Stimulated activated CD4-positive, alpha-beta T cell treated with anti-CD3 and anti-CD28 coated beads, Interleukin-2, amount 100 ng/mL, for 24 hours (primary cell): Measurements from ENCODE around the gene CDX1.
"Not testable (repeated sequence)": the region's sequence is repeated elsewhere in the genome, so short reads cannot be mapped to it uniquely, and the experiment has no call there.

Experiments
- DNase-seq, 2 donors: peaks; one replicate each; pipeline ENCODE4 v3.0.0-alpha.2; 2020

The CDX1 gene

DNA sequence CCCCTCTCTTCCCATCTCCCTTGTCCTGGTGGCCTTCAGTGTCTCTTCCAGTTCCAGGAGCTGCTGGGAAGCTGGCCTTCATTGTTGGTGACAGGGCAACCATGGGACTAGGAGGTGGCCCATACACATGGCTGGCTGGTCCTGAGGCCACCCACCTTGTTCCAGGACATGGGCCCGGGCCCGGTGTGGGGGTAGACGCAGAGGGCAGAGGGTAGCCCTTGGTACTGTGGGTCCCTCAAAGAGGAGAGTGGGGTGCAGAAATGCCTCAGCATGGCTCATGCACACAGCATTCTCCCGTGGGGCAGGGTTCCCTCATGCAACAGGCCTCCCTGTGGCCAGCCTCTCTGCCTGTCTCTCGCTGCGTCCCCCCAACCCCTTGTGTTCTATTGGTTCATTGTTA is 44.1 kb downstream of the CDX1 start:
- DNase-seq, result no peak

DNA sequence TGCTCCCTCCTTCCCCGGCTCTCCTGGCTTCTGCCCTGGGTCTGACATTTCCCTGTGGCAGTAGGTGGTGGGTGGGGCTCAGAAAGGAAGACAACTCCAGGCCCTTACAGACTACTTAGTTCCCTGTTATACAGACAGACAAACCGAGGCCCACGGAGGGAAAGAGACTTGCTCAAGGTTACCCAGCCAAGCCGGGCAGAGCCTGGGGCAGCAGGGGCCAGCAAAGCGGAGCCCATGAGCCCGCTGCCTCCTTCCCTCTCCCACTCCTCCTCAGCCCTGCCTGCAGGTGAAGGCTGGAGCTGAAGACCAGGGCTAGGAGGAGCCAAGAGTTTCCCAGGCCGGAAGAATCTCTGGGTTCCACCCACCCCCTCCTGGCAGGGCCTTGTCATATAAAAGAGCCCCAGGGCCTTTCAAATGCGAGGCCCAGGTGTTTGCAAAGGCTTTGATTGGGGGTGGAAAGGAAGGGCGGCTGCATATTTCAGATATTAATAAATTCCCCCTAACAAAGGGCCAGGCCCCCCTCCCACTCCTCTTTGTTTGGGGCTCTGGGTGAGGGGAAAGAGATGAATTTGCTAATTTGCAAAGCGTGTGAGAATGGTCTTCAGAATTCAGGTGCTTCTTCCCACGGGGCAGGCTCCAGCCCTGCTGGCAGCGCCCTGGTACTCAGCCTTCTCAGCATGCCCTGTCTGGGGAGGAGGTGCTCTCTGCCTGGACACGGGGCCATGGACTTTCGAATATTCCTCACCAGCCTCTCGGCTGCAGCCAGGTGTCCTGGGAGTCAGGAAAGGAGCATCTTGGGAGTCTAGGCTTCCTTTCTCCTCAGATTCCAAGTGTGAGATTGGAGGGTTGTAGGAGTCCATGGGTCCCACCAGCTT is 44.8 kb downstream of the CDX1 start:
- DNase-seq, result no peak

DNA sequence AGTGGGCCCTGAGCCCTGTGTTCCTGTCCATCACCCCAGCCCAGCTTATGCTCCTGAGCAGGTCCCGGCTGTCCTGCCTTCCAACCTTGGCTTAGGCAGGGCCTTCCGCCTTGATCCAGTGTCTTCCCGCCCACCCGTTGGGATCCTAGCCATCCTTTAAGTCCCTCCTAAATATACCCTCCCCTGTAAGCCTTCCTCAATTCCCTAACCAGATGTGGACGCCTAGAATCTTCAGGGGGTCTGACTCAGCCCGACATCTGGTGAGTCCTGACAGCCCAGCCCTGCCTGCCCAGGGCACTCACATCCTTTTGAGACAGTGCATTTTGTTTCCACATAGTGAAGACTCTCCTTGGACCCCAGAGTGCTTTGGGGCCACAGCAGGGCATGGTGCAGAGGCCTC is 47.0 kb downstream of the CDX1 start:
- no peak for DNase-seq

DNA sequence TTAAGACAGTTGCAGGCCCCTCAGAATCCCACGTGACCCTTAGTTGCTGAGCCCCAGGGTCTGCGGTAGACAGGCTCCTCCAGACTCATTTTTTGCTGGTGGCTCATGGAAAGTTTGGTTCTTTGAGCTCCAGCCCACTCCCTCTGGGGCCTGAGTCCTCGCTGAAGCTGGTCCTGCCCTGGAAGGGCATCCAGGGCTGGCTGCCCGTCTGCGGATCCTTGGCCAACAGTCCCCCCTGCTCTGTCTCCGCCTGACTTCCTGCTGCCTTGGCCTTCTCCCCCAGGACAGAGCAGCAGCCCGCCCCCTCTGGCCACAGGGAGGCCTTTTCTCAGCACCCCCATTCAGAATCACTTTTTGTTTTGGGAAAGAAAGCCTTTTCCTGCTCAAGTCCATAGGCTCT is 47.7 kb downstream of the CDX1 start:
- DNase-seq, result no peak

DNA sequence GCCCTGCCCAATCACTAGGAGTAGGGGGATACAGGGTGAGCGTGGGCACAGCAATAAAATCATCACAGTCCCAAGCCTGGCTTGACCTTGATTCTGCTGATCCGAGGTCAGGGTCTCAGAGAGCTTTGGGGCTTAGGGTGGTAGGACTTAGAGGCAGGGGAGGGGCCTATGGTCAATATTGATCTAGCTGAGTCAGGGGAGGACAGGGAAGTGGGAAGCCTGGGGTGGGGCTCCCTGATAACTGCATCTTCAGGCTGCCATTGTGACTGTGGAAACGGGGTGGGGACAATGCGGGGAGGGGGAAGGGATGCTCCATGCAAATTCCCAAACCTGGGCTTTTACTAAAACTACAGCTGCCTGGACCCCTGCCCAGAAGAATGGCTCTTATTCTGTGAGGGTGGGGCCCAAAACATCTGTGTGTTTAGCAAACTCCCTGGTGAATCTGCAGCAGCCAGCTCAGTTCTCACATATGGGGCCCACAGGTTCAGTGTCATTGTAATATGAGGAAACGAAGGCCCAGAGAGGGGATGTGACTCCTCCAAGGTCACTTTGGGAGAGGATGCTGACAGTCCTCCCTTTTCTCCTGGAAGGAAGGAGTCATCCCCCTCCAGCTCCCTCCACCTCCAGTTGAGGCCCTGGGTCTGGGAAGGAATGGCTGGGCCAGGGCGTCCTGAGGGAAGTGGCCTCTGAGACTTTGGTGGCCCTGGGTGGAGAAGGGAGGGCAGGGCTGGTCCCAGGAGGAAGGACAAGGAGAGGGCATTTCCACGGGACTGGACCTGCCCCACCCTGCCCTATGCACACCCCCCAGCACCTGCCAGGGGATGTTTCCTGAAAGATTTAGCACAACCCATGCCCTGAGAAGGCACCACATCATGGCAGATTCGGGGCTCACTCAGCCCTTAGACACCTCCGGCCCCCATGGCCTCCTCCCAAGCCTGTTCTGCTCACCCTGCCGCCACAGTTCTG is 49.7 kb downstream of the CDX1 start:
- DNase-seq, result no peak

DNA sequence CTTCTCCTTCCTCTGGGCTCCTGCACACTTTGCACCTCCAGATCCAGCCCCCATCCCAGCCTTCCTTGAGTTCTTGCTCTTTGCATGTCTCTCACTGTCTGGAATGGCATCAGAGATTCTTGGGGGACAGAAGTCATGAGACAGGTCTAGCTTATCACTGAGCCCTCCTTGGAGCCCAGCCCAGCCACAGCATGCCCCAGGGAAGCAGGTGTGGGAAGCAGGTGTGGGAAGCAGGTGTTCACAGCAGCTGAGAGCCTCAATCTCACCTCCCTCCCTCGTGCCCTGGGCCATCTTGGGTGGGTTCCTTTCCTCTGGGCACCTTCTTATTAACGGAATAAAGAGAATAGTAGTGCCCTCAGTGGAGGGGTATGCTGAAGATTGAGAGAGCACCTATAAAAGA is 50.5 kb downstream of the CDX1 start:
- no peak for DNase-seq

DNA sequence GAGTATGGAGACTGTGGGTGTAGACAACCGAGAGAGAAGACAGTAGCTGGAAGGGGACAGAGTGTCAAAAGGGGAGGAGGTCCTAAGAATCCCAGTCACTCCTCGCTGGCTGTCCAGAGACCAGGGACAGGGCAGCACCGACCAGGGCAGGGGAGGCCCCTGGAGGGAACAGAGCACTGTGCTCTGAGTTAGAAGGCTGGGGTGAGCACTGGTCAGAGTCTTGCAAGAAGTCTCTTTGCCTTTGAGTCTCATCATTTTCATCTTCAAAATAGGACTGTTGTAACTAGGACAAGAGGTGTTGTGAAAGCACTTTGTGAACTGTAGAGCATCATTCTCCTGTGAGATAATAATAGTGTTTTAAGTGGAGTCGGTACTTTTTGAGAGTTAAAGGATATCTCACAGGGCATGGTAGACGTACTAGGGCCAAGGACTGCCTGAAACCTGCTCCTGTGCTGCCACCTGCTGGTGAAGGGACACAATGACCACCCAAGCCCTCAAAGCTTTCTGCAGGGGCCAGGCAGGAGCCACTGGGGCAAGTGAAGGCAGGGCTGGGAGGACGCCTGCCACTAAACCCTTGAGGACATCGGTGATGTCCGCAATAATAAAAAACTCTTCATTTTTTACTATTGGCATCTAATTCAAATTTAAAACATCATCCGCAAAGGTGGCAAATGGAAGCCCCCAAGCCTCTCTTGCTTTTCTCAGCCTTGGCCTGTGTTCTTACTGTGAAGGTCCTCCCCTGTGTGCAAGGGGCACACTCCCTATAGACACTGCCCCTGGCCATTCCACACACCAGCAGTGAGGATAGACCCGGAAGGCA is 51.5 kb downstream of the CDX1 start:
- DNase-seq, result peak; percentile 85

DNA sequence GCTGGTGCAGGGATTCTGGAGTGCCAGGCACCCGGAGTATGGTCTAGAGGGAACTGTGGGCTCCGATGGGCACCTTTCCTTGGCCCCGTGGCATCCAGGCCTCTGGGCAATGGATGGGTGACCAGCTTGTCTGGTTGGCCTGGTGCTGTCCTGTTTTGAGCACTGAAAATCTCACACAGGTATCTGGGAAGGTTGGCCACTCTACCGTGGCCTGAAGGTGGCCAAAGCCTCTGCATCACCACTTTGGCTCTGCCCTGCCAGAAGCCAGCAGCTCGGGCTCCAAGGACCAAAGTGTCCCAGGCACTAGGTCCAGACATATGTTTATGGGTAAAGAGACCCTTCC is 52.1 kb downstream of the CDX1 start:
- DNase-seq, result no peak

DNA sequence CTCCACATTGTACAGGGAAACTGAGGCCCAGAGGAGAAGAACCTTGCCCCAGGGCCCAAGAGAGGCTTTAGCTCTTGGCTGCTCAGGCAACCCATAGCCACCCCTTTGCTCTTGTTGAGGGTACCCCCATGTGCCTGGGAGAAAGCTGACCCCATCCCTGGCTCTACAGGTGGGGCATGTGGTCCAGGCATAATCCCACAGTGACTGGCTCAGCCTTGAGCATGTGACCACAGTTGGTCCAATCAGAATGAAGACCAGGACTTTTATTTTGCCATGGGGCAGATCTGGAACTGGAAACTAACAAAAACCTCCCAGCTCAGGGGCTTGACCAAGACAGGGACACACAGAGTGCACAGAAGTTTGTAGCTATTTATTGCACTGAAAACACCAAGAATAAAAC is 52.6 kb downstream of the CDX1 start:
- DNase-seq, result no peak

DNA sequence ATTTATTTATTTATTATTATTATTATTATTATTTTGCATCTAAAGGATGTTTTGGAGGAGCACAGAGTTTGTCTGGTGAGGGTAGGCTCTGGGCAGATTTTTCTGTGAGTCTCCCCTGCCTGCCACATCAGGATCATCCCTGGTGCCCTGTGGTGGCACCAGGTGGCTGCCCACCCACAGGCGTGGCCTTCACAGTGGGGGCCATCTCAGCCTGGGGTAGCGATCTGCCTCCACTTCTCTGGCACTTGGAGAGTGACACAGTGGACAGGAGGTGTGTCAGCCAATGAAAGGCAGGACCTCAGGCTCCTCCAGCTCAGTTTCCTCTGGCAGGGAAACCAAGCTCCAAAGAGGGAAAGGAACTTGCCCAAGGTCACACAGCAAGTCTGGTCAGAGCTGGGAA is 53.3 kb downstream of the CDX1 start:
- no peak for DNase-seq

DNA sequence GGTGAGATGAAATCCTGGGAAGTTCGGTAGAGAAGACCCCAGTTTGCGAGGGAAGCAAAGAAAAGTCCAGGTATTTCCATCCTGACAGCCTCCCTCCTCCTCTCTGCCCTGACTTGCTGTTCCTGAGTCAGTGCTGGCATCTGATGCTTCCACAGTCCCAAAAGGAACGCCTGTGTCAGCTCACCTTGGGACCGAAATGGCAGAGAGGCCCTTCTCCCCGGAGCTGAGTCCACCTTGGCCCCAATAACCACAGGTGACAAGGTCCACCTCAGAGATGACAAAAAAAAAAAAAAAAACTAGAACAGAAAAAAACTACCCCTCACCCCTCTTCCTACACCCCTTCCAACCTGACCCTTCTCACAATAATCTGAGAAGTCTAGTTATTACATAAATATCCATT is 54.9 kb downstream of the CDX1 start:
- no peak for DNase-seq

DNA sequence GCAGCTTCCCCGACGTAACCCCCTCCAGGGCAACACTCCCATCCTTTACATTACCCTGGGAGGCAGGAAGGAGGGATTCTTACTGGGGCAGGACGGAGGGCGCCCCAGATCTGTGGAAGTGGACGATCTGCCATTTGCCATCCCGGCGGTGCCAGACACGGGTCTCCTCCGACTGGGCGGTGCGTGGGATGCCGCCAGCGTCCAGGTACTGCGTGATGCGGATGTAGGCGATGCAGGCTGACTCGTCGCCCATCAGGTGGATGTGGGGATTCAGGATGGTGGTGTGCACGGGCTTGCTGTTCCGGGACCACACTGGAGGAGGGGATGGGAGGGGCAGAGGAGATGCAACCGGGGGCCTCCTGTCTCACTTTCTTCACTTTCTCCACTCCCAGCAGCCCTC is 56.3 kb downstream of the CDX1 start:
- DNase-seq, result no peak

DNA sequence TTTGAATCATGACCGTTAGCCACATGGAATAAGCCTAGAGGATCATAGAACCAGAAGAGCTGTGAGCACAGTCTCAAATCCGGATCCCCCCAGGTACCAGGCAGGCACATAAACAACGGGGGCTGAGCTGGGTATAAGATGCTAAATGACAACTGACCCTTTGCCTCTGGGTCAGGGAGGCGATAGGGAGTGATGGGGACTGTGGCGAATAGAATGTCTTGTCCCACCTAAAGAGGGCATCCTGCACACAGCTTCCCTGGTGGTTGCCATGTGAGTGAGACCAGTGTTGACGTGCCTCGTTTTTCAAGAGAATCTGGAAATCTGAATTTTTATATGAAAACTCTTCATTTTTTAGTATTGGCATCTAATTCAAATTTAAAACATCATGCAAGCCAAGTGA is 56.9 kb downstream of the CDX1 start:
- no peak for DNase-seq

DNA sequence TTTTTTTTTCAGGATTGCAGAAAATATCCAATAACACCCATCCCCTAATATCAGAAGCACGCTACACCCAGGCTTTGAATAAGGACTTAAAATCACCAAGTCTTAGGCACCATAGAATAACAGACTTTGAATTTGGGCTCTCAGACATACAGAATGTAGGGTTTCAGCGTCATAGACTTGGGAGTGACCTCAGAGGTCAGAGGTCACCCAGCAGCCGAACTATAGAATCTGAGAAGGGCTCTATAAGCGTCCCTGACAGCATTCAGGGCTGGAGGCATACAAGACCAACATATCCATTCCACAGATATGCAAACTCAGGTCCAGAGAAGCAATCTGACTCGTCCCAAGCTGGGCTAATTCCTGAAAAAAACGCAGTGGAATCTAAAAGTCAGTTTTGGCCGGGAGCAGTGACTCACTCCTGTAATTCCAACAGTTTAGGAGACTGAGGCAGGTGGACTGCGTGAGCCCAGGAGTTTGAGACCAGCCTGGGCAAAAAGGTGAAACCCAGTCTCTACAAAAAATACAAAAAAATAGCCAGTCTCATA is 58.0 kb downstream of the CDX1 start:
- no peak for DNase-seq

DNA sequence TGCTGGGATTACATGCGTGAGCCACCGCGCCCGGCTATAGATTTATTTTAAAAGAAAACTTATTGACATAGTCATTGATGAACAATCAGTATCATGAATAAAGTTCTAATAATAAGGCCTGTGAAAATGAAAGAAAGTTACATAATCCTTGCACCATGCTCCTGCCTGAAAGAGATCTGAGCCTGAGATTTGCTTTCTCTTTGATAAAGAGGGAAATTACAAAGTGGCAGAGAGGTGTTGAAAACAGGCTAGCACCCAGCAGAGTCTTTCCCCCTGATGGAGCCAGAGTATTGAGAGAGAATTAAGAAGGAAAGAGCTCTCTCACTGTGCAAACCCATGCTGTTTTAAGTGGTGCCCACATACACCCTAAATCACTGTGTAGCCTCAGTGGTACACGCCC is 60.5 kb downstream of the CDX1 start:
- no peak for DNase-seq

DNA sequence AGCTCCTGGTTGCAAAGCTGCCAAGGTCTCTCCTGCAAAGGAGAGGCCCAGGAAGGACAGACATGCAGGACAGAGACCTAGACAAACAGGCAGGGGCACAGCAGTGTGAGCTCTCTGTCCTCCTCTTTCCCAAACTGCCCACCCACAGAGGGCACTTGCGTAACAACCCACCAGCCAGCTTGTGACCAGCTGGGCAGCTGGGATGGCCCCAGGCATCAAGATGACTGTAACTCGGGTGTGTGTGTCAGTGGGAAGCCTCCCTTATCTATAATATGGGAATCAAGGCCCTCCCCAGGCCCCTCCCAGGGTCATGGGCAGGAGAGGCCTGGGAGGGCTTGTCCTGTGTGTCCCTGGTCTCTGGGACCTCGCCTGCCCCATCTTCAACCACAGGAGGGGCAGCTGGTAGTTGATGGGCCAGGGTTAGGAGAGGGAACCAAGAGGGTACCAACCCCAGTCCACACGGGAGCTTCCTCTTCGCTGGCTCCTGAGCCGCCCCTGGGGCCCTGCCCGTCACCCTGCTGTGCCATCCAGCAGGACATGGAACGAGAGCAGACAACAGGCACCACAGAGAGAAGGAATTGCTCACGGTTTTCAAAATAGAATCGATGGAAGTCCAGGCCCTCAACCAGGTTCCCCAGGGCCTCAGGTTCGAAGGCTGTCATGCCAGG is 61.2 kb downstream of the CDX1 start:
- DNase-seq, result no peak

DNA sequence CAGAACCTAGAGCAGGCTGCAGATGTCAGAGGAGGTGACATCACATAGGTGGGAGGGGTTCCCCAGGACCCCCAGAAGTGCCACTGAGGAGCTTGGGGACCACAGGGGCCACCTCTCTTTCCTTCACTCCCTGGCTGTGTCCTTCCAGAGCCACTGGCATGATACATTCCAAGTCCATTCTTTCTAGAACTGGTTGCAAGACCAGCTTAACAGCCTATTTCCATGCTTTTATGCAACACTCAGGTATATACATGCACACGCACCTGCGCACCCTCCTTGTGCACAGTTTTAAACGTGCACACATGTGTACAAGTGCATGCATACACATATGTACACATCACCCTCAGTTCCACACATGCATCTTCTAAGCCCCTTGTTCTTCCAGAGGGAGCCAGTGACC is 63.0 kb downstream of the CDX1 start:
- DNase-seq, result no peak

DNA sequence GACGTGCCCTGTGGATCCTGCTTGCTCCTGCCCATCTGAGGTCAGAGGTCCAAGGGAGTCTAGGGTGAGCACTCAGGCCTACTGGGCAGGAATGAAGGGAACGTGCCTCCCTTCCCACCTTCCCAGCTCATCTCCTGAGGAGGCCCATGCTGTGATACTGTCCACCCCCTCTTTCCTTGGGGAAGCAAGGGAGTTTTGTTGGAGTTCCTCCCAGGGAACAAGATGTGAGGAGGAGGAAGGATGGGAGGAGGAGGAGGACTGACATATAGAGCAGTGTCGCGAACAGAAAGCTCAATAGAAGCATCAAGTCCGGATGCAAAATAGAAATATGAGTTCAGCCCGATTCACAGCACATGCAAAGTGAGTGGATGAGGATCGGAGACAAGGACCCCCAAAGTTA is 64.3 kb downstream of the CDX1 start:
- DNase-seq, result no peak

DNA sequence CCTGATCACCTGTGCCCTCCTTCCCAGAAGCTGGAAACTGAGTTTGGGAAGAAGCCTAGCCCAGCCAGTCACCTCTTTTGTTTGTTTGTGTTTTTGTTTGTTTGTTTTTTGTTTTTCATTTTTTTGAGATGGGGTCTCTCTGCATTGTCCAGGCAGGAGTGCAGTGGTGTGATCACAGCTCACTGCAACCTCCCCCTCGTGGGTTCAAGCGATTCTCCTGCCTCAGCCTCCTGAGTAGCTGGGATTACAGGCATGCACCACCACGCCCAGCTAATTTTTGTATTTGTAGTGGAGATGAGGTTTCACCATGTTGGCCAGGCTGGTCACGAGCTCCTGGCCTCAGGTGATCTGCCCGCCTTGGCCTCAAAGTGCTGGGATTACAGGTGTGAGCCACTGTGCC is 67.1 kb downstream of the CDX1 start:
- not testable (repeated sequence) for DNase-seq
